NCI-H82 (cell line): ENCODE data around the gene ZYX.
A peak's percentile ranks its signal among the peaks of the same experiment; 100 is the strongest.

Experiments
- DNase-seq: peaks from one replicate; lab custom pipeline; 2025; lab: John Stamatoyannopoulos, UW

The ZYX gene

GRCh38 chr7:143363016-143363937 is 17.9 kb upstream of the ZYX start:
- no peak for DNase-seq

- DNase-seq, result no peak
Measured at GRCh38 chr7:143367972-143368371, 13.2 kb upstream of the ZYX start.

GRCh38 chr7:143368387-143368786 is 12.8 kb upstream of the ZYX start:
- DNase-seq, result no peak

GRCh38 chr7:143369678-143370651 is 11.2 kb upstream of the ZYX start:
- DNase-seq, result no peak

- no peak for DNase-seq
Measured at GRCh38 chr7:143372070-143372469, 9.1 kb upstream of the ZYX start.

- DNase-seq, result no peak
Measured at GRCh38 chr7:143373255-143373794, 7.8 kb upstream of the ZYX start.

- no peak for DNase-seq
Measured at GRCh38 chr7:143374561-143374960, 6.6 kb upstream of the ZYX start.

- no peak for DNase-seq
Measured at GRCh38 chr7:143375298-143376034, 5.7 kb upstream of the ZYX start.

GRCh38 chr7:143376396-143376795 is 4.7 kb upstream of the ZYX start:
- no peak for DNase-seq

- DNase-seq, result no peak
Measured at GRCh38 chr7:143379611-143380259, 1.4 kb upstream of the ZYX start.

- DNase-seq, result peak; percentile 87
Measured at GRCh38 chr7:143380260-143380645, 892 bp upstream of the ZYX start.

- peak; percentile 25 for DNase-seq
Measured at GRCh38 chr7:143381427-143382125, 431 bp downstream of the ZYX start.

GRCh38 chr7:143382126-143382790 is 1.1 kb downstream of the ZYX start:
- DNase-seq, result peak; percentile 12

- DNase-seq, result no peak
Measured at GRCh38 chr7:143382791-143383641, 1.9 kb downstream of the ZYX start.

- DNase-seq, result no peak
Measured at GRCh38 chr7:143383642-143383957, 2.5 kb downstream of the ZYX start.

GRCh38 chr7:143384148-143384547 is 3.0 kb downstream of the ZYX start:
- no peak for DNase-seq

- DNase-seq, result no peak
Measured at GRCh38 chr7:143384661-143385631, 3.8 kb downstream of the ZYX start.
